D341Med (cell line): Measurements from ENCODE around the gene C19orf44.
"Not testable (repeated sequence)": the region's sequence is repeated elsewhere in the genome, so short reads cannot be mapped to it uniquely, and the experiment has no call there.

Experiments used
- DNase-seq: peaks from one replicate; pipeline ENCODE4 v3.0.0; 2012; ENCODE audit warnings: low spot score

Gene C19orf44

DNA sequence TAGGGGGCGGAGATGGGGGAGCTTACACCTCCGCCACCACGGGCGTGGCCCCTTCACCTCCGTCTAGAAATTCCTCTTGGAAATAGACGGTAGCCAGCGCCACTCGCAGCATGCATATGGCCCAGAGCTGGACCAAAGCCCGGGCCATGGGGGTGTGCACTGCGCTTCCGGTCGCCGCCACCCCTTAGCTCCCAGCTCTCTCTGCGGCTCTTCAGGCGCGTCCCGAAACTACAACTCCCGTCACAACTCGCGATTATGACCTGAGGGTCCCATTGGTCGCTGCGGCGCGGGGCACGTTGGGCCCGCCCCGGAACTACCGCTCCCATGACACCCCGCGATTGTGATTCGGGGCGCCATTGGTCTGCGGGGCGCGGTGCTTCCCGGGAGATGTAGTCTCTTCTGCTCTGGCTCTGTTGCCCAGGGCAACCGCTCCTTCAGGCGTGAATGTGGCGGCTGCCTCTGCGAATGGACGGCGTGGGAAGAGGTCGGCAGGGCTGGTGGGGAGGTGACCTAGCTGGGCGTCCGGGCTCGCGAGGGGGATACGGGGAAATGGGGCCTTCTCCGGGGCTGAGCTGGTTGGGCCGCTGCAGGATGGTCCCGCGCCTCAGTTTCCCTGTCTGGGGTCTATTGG, at the start of gene C19orf44, which contains the start of gene CALR3:
Gene C19orf44, plus strand, starts transcription at position 413 of the 631 bp plus-strand sequence. CDS start 4,399 bp downstream, outside the sequence.
Gene CALR3, minus strand, starts transcription at position 186 of the 631 bp plus-strand sequence. Its CDS starts 38 bp downstream, at position 148.
- DNase-seq: peak; percentile 98

DNA sequence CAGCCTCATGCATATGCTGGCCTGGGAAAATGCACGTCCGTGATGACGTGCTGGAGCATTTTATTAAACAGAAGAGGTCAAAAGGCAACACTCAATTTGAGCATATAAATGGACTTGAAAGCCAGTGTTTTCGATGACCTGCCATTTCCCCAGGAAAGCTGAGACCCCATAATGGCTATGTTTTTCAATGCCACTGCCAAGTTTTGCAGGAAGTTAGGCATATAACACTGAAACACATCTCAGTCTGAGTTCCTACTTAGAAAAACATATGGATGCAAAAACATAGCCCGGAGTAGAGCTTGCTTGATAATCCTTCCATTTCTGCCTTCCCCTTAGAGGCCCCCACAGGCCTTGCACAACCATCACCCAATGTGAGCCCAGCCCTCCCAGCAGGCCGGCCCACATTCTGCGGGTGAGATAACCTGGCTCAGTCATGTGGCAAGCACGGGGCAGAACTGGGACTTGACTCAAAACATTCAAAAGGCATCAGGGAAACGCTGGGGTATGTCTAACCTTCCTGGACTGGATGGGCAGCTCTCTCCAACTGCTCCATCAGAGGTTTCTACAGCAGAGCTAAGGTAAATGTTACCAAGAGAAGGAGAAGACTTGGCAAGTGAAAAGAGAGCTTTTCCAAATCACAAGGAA, 49.3 kb upstream of the C19orf44 start:
- no peak for DNase-seq

- DNase-seq: not testable (repeated sequence)
These were observed 47.3 kb upstream of the C19orf44 start for GRCh38 chr19:16448872-16449271.

- DNase-seq: no peak
These were observed 46.7 kb upstream of the C19orf44 start for GRCh38 chr19:16449330-16449961.

DNA sequence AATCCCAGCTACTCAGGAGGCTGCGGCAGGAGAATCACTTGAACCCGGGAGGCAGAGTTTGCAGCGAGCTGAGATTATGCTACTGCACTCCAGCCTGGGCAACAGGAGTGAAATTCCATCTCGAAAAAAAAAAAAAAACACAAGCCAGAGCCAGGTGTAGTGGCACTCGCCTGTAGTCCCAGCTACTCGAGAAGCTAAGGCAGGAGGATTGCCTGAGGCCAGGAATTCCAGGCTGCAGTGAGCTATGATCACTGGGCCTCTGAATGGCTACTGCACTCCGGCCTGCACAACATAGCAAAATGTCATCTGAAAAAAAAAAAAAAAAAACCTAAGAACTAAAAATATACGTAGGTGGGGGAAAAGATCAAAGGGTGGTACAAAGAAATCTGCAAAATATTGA, 43.9 kb upstream of the C19orf44 start:
- DNase-seq: no peak

DNA sequence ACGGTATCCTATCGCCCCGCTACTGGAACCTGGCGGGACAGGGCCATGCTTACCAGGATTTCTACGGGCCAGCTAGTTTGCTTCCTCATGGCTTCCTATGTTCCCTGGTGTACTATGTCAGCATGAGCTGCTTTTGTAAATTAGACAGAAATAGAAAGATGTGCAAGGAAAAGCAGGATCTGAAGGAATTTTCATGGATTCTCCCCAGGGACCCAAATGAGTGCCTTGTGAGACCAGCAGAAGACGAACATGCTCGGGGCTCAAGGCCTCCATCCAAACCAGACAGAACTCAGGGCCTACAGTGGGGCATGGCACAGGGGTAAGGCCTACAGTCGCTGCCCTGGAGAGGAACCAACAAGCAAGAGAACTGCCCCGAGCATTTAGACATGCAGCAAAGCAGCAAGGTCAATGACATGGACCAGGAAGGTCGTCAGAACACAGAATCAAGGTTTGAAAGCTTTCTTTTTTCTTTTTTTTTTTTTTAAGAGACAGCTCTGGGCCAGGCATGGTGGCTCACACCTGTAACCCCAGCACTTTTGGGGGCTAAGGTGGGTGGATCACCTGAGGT, 41.8 kb upstream of the C19orf44 start:
- DNase-seq: no peak

DNA sequence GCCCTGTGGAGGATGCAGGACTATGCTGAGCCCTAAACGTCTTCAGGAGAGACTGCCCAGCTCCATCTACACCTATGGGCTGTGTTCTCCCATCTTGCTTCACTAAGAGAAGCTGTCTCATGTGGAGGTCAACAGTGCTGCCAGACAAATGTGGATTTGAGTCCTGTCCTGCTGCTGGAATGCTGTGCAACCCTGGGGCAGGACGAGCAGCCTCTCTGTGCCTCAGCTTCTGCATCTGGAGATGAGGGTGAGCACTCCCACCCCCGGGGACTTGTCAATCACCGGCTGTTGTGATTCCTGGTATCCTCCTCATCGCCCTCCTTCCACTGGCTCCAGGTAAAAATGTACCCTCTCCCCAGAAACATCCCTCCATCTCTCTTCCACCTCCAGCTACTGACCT, 40.7 kb upstream of the C19orf44 start:
- DNase-seq: no peak

GRCh38 chr19:16456652-16457194, 39.5 kb upstream of the C19orf44 start:
- no peak for DNase-seq

GRCh38 chr19:16457195-16457953, 38.8 kb upstream of the C19orf44 start:
- peak; percentile 60 for DNase-seq

DNA sequence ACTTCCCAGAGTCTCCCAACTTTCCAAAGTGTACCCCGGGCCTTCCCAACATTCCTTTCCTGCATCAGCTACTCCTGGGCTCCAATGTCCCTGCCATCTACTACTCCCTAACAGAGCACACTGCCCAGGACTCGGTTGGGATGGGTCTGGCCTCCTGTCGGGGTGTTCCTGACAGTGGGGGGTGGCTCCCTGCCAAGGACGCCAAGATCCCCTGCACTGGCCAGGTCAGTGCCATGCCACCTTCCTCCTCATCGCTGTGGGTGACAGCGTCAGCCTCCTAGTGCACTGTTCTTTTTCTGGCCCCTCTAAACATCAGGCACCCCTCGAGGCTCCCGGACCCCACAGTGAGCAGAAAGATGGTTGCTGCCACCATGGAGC, 38.3 kb upstream of the C19orf44 start:
- no peak for DNase-seq

- DNase-seq: no peak
These were observed 37.5 kb upstream of the C19orf44 start for GRCh38 chr19:16458391-16459341.

DNA sequence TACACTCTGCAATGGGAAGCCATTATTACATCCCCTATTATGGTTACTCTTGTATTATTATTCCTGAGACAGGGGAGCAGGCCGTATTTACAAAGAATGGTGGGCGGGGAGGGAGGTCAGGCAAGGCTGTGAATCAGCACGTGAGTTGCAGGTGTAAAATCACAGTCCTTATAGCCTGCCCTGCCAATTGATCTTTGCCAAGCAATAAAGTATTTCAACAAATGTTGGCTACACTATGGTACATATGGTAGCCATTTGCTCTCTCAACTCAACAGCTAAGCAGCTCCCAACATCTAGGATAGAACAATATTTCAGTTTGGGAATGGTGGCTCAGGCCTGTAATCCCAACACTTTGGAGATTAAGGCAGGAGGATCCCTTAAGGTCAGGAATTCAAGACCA, 36.5 kb upstream of the C19orf44 start:
- DNase-seq: no peak

DNA sequence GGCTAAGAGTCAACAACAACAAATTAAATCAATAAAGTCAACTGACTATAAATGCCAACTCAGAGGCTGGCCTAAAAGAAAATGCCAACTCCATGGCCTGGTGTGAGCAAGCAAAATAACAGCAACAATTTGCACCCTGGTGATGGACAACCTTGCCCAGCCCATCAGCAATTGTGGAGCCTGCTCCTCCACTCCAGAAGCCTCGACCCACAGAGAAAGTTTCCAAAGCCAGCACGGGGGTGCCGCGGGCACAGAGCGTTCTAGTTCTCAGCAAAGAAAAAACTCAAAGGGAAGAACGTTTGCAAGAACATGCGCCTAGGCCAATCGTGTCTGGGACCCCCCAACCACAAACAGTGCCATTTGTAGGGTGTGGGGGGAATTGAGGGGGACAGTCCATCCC, 35.7 kb upstream of the C19orf44 start:
- no peak for DNase-seq

DNA sequence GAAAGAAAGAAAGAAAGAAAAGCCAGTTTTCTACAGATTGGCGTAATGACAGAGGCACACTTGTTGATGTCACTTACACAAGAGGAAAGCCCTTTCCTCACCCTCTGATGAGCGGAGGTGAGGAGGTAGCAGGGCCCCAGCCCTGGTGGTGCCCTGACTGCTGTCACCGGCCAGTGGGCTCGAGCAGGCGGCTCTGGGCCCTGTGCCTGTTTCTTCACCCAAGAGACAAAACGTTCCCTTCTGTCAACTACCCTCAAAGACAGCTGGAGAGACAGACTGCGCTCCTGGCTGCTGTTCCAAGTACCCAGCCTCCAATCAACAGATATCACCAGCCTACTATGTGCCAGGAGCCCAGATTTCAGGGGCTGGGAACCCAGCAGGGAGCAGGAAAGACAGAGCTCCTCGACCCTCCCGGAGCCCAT, 34.6 kb upstream of the C19orf44 start:
- DNase-seq: no peak

- no peak for DNase-seq
These were observed 33.4 kb upstream of the C19orf44 start for GRCh38 chr19:16462757-16463250.

GRCh38 chr19:16463341-16463990, 32.7 kb upstream of the C19orf44 start:
- no peak for DNase-seq

GRCh38 chr19:16463991-16464575, 32.1 kb upstream of the C19orf44 start:
- no peak for DNase-seq

DNA sequence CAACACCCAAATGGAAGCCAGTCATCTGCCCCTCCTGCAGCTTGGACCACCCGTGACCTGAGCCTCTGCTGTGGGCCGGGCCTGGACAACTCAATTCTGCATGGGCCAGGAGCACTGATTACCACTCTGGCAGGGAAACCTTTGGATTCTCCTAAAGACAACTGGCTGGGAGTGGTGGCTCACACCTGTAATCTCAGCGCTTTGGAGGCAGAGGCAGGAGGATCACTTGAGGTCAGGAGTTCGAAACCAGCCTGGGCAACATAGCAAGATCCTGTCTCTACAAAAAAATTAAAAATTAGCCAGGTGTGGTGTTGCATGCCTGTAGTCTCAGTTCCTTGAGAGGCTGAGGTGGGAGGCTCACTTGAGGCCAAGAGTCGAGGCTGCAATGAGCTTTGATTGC, 31.0 kb upstream of the C19orf44 start:
- DNase-seq: no peak

- DNase-seq: not testable (repeated sequence)
These were observed 29.3 kb upstream of the C19orf44 start for GRCh38 chr19:16466802-16467427.
